ENCODE data around the gene CRB3. TPM values are rescaled to one million over a fixed set of nuclear protein-coding genes. Genes with fewer than 3 reads are reported as not detected.

The CRB3 gene
- total RNA-seq, 2 donors from 2014 or later, result 23.1 to 39.3 TPM

DNA sequence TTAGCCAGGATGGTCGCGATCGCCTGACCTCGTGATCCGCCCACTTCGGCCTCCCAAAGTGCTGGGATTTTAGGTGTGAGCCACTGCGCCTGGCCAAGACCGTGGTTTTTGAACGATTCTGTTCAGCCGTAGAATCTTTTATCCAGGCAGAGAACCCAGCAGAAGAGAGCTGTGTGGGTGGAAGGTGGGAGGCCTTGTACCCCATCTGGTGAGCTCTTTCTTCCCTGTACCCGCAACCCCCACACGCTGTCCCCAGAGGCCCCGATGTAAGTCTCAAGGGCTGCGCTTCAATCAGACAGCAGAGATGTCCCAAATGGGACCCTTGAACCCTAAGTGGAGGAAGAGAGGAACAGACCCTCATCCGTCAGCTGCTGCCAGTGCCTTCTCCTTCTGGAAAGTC lies 8.1 kb upstream of the CRB3 start:
- 94% methylated on average over 15 of the region's 15 CpGs for WGBS
- TF ChIP-seq POLR2AphosphoS5 (IDR thresholded peaks at IDR 0.05), result no peak
- TF ChIP-seq, protein P1, sequence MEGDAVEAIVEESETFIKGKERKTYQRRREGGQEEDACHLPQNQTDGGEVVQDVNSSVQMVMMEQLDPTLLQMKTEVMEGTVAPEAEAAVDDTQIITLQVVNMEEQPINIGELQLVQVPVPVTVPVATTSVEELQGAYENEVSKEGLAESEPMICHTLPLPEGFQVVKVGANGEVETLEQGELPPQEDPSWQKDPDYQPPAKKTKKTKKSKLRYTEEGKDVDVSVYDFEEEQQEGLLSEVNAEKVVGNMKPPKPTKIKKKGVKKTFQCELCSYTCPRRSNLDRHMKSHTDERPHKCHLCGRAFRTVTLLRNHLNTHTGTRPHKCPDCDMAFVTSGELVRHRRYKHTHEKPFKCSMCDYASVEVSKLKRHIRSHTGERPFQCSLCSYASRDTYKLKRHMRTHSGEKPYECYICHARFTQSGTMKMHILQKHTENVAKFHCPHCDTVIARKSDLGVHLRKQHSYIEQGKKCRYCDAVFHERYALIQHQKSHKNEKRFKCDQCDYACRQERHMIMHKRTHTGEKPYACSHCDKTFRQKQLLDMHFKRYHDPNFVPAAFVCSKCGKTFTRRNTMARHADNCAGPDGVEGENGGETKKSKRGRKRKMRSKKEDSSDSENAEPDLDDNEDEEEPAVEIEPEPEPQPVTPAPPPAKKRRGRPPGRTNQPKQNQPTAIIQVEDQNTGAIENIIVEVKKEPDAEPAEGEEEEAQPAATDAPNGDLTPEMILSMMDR (IDR thresholded peaks at IDR 0.05), result no peak
- TF ChIP-seq POLR2A (IDR thresholded peaks at IDR 0.05), result no peak
- intact Hi-C loops (cut with DNase I), result no loop called here
- DNase-seq (ENCODE audit: low spot score), result no peak
- Histone ChIP-seq H3K27me3 (replicated peaks; ENCODE audit: insufficient read depth) (no peaks in the 10 kb centered on the region), H3K4me1 (replicated peaks) (no peaks in the 10 kb centered on the region), H3K9me3 (no peaks in the 10 kb centered on the region), H3K36me3 (peaks cover 0 to 11% of the 10 kb centered on the region in 2 donors), H3K4me3 (no peak overlapping the region), H3K27ac (no peak overlapping the region)

DNA sequence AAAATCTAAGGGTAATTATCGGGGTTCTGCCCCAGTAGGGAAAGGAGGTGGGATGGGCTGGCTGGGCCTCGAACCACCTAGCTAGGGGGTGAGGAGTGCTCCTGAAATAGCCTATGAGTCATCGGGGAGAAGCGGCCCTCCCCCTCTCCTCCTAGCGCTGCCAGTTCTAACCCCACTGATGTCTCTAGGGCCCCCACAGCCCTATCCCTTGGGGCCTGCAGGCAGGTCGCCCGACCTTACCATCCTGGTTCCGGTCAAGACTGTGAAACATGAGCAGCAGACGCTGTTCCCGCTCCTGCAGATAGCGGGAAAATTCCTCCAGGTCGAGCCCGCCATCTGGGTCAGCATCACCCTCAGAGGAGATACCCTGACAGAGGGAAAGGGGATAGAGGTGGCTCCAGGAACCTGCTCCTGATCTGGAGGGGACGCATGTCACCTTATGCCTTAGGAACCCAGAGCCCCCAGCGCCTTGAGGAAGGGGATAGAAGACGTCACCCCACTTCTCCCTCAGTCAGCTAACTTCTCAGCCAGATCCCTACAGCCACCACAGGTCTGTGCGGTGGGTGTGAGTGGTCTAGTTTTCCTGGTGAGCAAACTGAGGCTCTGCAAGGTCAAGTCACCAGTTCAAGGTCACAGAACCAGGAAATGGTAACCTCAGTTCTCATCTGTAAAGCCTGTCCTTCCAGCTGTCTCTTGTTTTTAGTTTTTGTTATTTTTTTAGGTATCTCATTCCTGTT lies 5.9 kb upstream of the CRB3 start:
- H3K9me3 ChIP-seq, result no peaks in the 10 kb centered on the region
- TF ChIP-seq, protein P1 (IDR thresholded peaks at IDR 0.05), result no peak
- TF ChIP-seq POLR2AphosphoS5 (IDR thresholded peaks at IDR 0.05), result no peak
- TF ChIP-seq POLR2A (IDR thresholded peaks at IDR 0.05), result no peak
- H3K4me1 ChIP-seq (replicated peaks), result no peaks in the 10 kb centered on the region
- no peak overlapping the region for H3K4me3 ChIP-seq
- 91% methylated on average over 17 of the region's 17 CpGs for WGBS
- no peak overlapping the region for H3K27ac ChIP-seq
- peaks cover 0 to 11% of the 10 kb centered on the region in 2 donors for H3K36me3 ChIP-seq
- no peak for DNase-seq (ENCODE audit: low spot score)
- intact Hi-C loops (cut with DNase I), result no loop called here
- no peaks in the 10 kb centered on the region for H3K27me3 ChIP-seq (replicated peaks; ENCODE audit: insufficient read depth)

DNA sequence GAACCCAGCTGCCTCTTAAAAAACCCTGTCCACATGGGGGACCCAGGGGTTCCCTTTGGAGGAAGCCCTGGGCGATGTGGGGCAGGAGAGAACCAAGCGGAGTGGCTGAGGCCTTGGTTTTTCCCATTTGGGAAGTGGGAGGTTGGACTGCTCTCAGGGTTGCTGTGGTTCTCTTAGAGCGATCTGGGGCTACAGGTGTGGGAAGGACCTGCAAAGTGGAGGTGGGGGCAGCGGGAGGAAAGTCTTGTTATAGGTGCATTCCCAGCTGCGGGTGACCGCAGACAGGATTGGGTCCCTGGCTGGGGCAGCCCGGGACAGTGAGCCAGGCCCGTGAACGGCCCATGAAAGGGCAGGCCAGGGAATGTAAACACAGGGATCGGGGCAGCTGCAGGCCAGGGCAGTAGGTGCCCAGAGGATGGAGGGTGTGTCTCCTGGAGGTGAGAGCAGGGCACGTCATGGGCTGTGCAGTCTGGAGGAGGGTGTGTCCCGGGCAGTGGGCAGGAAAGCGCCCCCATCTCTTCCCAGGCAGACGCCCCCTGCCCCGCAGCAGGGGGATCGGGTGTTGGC lies 5.3 kb upstream of the CRB3 start:
- Histone ChIP-seq H3K36me3 (peaks cover 0 to 8% of the 10 kb centered on the region in 2 donors), H3K4me1 (replicated peaks) (no peaks in the 10 kb centered on the region), H3K4me3 (peak overlapping the region; percentile 74 to 79), H3K27ac (peak overlapping the region; percentile 79 to 90), H3K27me3 (replicated peaks; ENCODE audit: insufficient read depth) (no peaks in the 10 kb centered on the region), H3K9me3 (no peaks in the 10 kb centered on the region)
- WGBS, result 27% methylated on average over 16 of the region's 16 CpGs
- TF ChIP-seq POLR2A (IDR thresholded peaks at IDR 0.05) (no peak), POLR2AphosphoS5 (IDR thresholded peaks at IDR 0.05) (no peak)
- TF ChIP-seq, protein P1 (IDR thresholded peaks at IDR 0.05), result peak in 1 of 4 experiments; percentile 5
- DNase-seq (ENCODE audit: low spot score), result no peak
- intact Hi-C loops (cut with DNase I), result no loop called here

DNA sequence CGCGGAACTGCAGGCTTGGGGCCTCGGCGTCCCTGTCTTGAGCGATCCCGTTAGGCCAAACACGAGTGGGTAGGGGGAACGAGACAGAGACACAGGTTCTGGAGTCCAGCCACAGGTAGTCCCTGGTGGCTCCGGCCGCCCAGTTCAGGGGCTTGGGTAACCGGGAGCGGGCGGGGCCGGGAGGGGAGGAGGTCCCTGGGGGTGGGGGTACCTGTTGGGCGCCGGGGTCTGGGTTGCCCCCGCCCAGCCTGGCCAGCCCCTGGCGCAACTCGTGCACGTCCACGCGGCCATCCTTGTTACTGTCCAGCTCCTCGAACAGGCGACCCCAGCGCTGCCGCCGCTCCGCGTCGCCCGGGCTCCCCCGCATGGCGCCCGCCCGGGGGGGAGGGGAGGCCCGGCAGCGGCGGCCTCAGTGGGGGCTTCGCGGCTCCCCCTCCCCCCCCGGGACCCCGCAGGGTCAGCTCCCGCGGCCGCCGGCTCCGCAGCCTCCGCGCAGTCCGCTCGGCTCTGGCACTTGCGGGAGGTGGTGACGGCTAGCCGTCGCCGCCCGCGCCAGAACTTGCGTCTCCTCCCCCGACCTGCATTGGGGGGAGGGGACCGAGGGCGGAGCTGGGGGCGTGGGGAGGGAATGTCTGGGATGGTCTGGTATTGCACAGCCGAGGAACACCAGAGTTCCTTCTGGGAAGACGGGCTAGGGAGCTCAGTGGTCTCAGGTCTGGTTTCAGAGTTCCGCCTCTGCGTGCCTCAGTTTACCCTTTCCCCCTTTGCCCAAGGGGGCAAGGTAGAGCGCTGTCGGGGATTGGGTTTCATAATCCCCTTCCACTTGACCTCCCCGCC lies 4.6 kb upstream of the CRB3 start, which contains the start of gene SLC25A23:
Gene SLC25A23, minus strand, starts transcription at position 531 of the 837 bp plus-strand sequence. Its CDS starts 164 bp downstream, at position 367.
- H3K9me3 ChIP-seq, result no peaks in the 10 kb centered on the region
- peak within 1 kb of the TSS; percentile 79 to 90 for H3K27ac ChIP-seq
- TF ChIP-seq, protein P1 (IDR thresholded peaks at IDR 0.05), result no peak
- TF ChIP-seq POLR2A (IDR thresholded peaks at IDR 0.05), result peak; percentile 45
- WGBS, result under 1% methylated on average over 64 of the region's 70 CpGs
- peak; percentile 54 for DNase-seq (ENCODE audit: low spot score)
- peak within 1 kb of the TSS; percentile 74 to 79 for H3K4me3 ChIP-seq
- H3K4me1 ChIP-seq (replicated peaks), result no peaks in the 10 kb centered on the region
- intact Hi-C loops (cut with DNase I), result no loop called here
- peaks cover 0 to 1% of the 10 kb centered on the region in 2 donors for H3K36me3 ChIP-seq
- H3K27me3 ChIP-seq (replicated peaks; ENCODE audit: insufficient read depth), result no peaks in the 10 kb centered on the region

Data from prostate gland (tissue), 2 donors.